Posterior cingulate gyrus (tissue), 11 donors: Measurements from ENCODE around the gene COG5.
A peak's percentile ranks its signal among the peaks of the same experiment; 100 is the strongest.
"Not testable (repeated sequence)": the region's sequence is repeated elsewhere in the genome, so short reads cannot be mapped to it uniquely, and the experiment has no call there.

Experiments
- DNase-seq, 10 donors: peaks; one replicate each; pipeline versions ENCODE4 v3.0.0 to v3.0.0-alpha.2; 2020 to 2021; ENCODE audit warnings: mixed read lengths in 3 of 10
- intact Hi-C: fragments of 100-400 bp; cut with DNase I; formaldehyde crosslinking; loops from one replicate; pipeline ENCODE4 v1.15.1; 2023

The COG5 gene

DNA sequence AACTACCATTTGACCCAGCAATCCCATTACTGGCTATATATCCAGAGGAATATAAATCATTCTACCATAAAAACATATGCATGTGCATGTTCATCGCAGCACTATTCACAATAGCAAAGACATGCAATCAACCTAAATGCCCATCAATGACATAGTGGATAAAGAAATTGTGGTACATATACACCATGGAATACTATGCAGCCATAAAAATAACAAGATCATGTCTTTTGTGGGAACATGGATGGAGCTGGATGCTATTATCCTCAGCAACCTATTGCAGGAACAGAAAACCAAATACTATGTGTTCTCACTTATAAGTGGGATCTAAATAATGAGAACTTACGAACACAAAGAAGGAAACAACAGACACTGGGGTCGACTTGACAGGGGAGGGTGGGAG is 316.9 kb downstream of the COG5 start:
- DNase-seq, intact Hi-C loops: not testable (repeated sequence)

DNA sequence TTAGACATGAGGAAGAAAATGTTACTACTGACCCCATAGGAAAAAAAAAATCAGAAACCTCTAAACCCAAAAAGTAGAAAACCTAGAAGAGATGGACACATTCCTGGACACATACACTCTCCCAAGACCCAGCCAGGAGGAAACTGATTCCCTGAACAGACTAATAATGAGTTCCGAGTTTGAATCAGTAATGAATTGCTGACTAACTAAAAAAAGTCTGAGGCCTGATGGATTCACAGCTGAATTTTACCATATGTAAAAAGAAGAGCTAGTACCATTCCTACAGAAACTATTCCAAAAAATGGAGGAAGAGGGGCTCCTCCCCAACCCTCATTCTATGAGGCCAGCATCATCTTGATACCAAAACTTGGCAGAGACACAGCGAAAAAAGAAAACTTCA is 319.1 kb downstream of the COG5 start:
- intact Hi-C loops: no loop called here
- DNase-seq: no peak

- DNase-seq: peak in 1 of 10 donors; percentile 58
- intact Hi-C loops: no loop called here
Measured at GRCh38 chr7:107242267-107242666, 321.5 kb downstream of the COG5 start.

GRCh38 chr7:107237451-107237850 is 326.3 kb downstream of the COG5 start:
- intact Hi-C loops: no loop called here
- no peak for DNase-seq

- intact Hi-C loops: no loop called here
- no peak for DNase-seq
Measured at GRCh38 chr7:107236862-107237261, 326.9 kb downstream of the COG5 start.

- DNase-seq: peak in 6 of 10 donors; percentile 22 to 76 (median 38)
- intact Hi-C loops: no loop called here
Measured at GRCh38 chr7:107234436-107234835, 329.3 kb downstream of the COG5 start.

GRCh38 chr7:107233981-107234380 is 329.7 kb downstream of the COG5 start:
- intact Hi-C loops: no loop called here
- DNase-seq: no peak

GRCh38 chr7:107233174-107233573 is 330.5 kb downstream of the COG5 start:
- intact Hi-C loops: no loop called here
- peak in 1 of 10 donors; percentile 78 for DNase-seq

DNA sequence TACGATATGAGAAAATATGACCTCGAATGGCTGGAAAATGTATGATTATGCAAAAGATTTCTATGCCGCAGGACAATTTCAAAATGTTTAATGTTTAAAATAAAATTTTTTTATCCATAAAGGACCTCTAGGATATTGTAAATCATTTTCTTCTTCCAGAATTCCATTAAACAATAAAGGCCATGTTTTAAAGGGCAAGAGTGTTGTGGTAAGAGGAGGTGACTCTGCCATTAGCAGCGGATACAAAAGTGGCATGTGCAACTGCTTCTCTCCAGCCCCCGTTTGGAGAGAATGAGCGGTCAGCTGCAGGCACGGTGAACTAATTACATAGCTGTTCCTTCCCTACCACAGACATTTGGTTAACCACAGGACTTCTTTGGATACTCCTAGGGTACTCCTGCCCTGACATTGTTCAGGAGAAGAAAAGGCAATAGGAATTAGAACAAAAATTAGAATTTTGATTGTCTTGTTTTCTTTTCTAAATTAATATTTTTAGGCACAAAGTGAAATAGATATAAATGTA is 331.1 kb downstream of the COG5 start:
- no peak for DNase-seq
- intact Hi-C loops: no loop called here

GRCh38 chr7:107230334-107230733 is 333.4 kb downstream of the COG5 start:
- intact Hi-C loops: no loop called here
- DNase-seq: no peak

DNA sequence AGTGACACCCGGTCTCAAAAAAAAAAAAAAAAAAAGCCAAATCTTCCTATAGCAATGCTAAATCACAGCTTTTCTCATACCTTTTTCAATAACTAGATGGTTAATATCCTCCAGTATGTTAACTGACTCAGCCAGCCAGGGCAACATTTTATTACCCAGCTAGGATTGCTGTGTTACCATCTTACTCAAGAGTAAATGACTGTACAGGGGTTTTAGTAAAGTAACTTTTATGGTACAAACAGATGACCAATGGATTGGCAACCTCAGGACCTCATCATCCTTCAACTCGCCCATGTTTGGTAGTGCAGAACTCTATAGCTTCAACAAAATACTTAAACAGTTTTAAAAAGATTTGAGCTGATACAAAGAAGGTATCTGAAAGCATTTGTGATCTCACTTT is 335.4 kb downstream of the COG5 start:
- intact Hi-C loops: no loop called here
- no peak for DNase-seq

GRCh38 chr7:107224374-107225223 is 339.1 kb downstream of the COG5 start:
- DNase-seq: no peak
- intact Hi-C loops: no loop called here

- intact Hi-C loops, DNase-seq: not testable (repeated sequence)
Measured at GRCh38 chr7:107220806-107221205, 342.9 kb downstream of the COG5 start.

GRCh38 chr7:107220356-107220755 is 343.4 kb downstream of the COG5 start:
- intact Hi-C loops: no loop called here

DNA sequence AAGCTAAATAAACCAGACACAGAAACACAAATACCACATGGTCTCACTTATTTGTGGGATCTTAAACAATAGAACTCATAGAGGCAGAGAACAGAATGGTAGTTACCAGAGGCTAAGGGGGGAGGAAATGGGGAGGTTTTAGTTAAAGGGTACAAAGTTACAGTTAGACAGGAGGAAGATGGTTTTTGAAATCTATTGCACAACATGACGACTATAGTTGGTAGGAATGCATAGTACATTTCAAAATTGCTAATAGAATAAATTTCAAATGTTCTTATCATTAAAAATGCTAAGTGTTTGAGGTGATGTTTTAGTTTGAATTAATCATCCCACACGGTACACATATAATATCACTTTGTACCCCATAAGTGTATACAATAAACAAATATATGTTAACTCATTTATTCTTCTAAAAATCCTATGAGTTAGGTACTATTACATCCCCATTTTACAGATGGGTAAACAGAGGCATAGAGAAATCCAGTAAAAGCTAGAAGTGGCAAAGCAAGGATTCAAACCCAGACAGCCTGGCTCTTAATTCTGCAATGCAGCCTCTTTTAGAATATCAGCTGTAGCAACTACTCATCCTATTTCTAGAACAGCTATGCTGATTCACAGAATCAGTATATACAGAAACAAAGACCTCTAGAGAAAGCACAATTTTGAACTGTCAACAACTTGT is 344.0 kb downstream of the COG5 start:
- no peak for DNase-seq
- intact Hi-C loops: no loop called here

More at GRCh38 chr7:107220356-107220755, 343.4 kb downstream of the COG5 start:
- DNase-seq: no peak

- intact Hi-C loops: no loop called here
- no peak for DNase-seq
Measured at GRCh38 chr7:107213945-107214344, 349.8 kb downstream of the COG5 start.

DNA sequence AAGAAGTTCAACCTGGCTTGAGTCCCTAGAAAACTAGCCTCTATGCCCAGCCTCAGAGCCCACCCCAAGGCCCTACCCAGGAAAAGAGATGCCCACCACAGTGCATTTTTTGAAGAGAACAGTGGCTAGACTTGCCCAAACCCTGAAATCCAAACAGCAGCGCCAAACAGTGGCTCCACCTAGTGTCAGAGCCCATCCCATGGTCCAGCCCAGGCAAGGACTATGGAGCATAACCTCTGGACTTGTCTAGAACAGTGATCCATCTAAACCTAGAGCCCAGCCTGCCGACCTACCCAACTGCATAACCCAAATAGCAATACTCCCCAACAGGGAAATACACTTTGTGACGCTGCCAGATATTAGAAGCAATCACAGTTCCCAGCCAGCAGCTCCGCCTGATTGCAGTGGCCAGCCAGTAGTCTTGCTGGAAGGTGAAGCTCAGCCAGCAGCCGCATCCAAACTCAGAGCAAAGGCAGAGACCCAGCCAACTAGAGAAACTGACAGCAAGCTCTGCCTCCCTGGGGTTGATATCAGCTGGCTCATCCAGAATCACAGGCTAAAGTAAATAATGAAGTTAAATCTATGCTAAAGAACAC is 350.4 kb downstream of the COG5 start:
- intact Hi-C loops: no loop called here
- DNase-seq: no peak

DNA sequence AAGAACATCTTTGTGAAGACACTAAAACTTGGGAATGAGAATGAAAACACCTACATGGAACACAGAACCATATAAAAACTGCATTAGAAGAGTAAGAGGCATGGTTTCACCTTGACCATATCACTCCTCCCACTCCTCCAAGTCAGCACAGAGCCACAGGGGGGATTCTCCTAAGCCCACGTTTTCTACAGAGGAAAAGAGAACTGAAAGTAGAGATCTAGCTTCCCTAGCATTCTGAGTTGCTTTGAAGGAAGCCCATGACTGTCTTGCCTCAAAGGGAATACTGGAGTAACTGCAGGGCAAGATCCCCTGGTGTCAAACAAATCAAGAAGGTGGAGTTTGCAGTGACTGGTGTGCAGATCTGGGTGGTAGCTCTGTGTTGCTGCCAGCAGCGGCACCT is 351.0 kb downstream of the COG5 start:
- intact Hi-C loops: no loop called here
- no peak for DNase-seq

- no peak for DNase-seq
- intact Hi-C loops: no loop called here
Measured at GRCh38 chr7:107210400-107210799, 353.3 kb downstream of the COG5 start.

- intact Hi-C loops: no loop called here
- no peak for DNase-seq
Measured at GRCh38 chr7:107209565-107209964, 354.2 kb downstream of the COG5 start.

DNA sequence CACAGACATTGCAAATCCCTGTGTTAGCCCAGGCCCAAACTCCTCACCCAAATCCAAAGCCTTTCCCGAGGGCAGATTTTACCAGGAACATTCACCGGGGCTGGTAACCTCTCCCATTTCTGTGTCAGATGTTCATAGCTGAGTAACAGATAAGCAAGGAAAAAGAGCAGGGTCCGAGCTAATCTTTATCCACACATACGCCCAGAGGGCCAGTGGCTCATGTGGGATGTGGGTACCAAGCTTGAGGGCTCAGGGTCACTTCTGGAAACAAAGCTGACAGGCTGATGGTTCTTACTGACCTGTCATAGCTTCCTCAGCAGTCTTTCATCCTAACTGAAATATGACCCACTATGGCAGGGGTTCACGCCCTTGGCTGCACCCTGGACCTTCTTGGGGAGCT is 355.2 kb downstream of the COG5 start:
- intact Hi-C loops: no loop called here
- DNase-seq: no peak
